Liver (tissue), 9 donors: ENCODE data around the gene WWOX. TPM values are rescaled to one million over a fixed set of nuclear protein-coding genes. Genes with fewer than 3 reads are reported as not detected.

Experiments
- DNase-seq: peaks from one replicate; pipeline ENCODE4 v3.0.0-alpha.2; 2017; ENCODE audit warnings: low spot score
- H3K27ac ChIP-seq, 2 donors: one replicate each; pipeline ENCODE4 v1.7.0; 2013; ENCODE audit warnings: inconsistent platforms in 2 of 2, low read length in 2 of 2, control low read depth in 1 of 2, low read depth in 1 of 2, mild to moderate bottlenecking in 1 of 2
- H3K27me3 ChIP-seq, 4 donors: one replicate each; pipeline versions ENCODE4 v1.6.1 to v1.7.0; 2013; ENCODE audit warnings: low read length in 3 of 4, inconsistent platforms in 1 of 4, mild to moderate bottlenecking in 1 of 4, moderate library complexity in 1 of 4; ENCODE audit not compliant: control insufficient read depth in 4 of 4, insufficient read depth in 4 of 4
- H3K36me3 ChIP-seq, 4 donors: one replicate each; pipeline versions ENCODE4 v1.6.1 to v1.7.0; 2013; ENCODE audit warnings: low read length in 3 of 4, mild to moderate bottlenecking in 3 of 4, low read depth in 1 of 4, moderate library complexity in 1 of 4; ENCODE audit not compliant: control insufficient read depth in 4 of 4, insufficient read depth in 3 of 4
- H3K4me1 ChIP-seq, 4 donors: one replicate each; pipeline versions ENCODE4 v1.6.1 to v1.7.0; 2013; ENCODE audit warnings: low read length in 3 of 4, mild to moderate bottlenecking in 3 of 4, moderate library complexity in 1 of 4; ENCODE audit not compliant: control insufficient read depth in 4 of 4, insufficient read depth in 4 of 4
- H3K4me3 ChIP-seq, 3 donors: one replicate each; pipeline versions ENCODE4 v1.6.1 to v1.7.0; 2013; ENCODE audit warnings: low read length in 3 of 3, control low read depth in 1 of 3, low read depth in 1 of 3, mild to moderate bottlenecking in 1 of 3
- H3K9ac ChIP-seq, 2 donors: one replicate each; pipeline ENCODE4 v1.7.0; 2013; ENCODE audit warnings: low read length in 2 of 2, mild to moderate bottlenecking in 2 of 2, moderate library complexity in 2 of 2, control low read depth in 1 of 2, low read depth in 1 of 2
- H3K9me3 ChIP-seq, 4 donors: one replicate each; pipeline versions ENCODE4 v1.6.1 to v1.7.0; 2013; ENCODE audit warnings: low read length in 3 of 4; ENCODE audit not compliant: control insufficient read depth in 4 of 4
- EGR1 ChIP-seq, 2 donors: IDR thresholded peaks; 2 replicates each; pipeline ENCODE4 v1.6.1; 2016 to 2018; ENCODE audit warnings: antibody characterized with exemption in 2 of 2, low read depth in 2 of 2
- FOXA1 ChIP-seq: IDR thresholded peaks from 2 replicates; pipeline ENCODE4 v1.6.1; 2016; ENCODE audit warnings: antibody characterized with exemption
- FOXA2 ChIP-seq: IDR thresholded peaks from 2 replicates; pipeline ENCODE4 v1.6.1; 2016; ENCODE audit warnings: antibody characterized with exemption
- GABPA ChIP-seq, 2 donors: IDR thresholded peaks in 1 of 2; conservative IDR thresholded peaks in 1 of 2; 2 replicates each; pipeline ENCODE4 v1.6.1; 2016; ENCODE audit warnings: antibody characterized with exemption in 2 of 2, mild to moderate bottlenecking in 1 of 2, moderate library complexity in 1 of 2
- HNF4A ChIP-seq, 2 donors: conservative IDR thresholded peaks; 2 replicates each; pipeline ENCODE4 v1.6.1; 2016; ENCODE audit warnings: antibody characterized with exemption in 2 of 2, mild to moderate bottlenecking in 2 of 2
- HNF4G ChIP-seq: IDR thresholded peaks from 2 replicates; pipeline ENCODE4 v1.6.1; 2016; ENCODE audit warnings: antibody characterized with exemption
- JUND ChIP-seq, 2 donors: IDR thresholded peaks; 2 replicates each; pipeline ENCODE4 v1.6.1; 2016; ENCODE audit warnings: antibody characterized with exemption in 2 of 2
- RAD21 ChIP-seq, 2 donors: IDR thresholded peaks; 2 replicates each; pipeline ENCODE4 v1.6.1; 2016; ENCODE audit warnings: antibody characterized with exemption in 2 of 2, mild to moderate bottlenecking in 2 of 2
- SP1 ChIP-seq: IDR thresholded peaks from 2 replicates; pipeline ENCODE4 v1.6.1; 2018; ENCODE audit warnings: antibody characterized with exemption, mild to moderate bottlenecking
- YY1 ChIP-seq: IDR thresholded peaks from 2 replicates; pipeline ENCODE4 v1.6.1; 2016; ENCODE audit warnings: antibody characterized with exemption, mild to moderate bottlenecking
- WGBS: extraction: QIAGEN DNeasy Blood & Tissue Kit; methylation state at CpG from one replicate; pipeline ENCODE4 v1.1.7; 2013; 5-methylcytosine and 5-hydroxymethylcytosine counted together
- polyA plus RNA-seq, 2 donors: library from polyadenylated mRNA; stranded (reverse) in 1 of 2; unstranded in 1 of 2; fragments of 200-250 nt in 1 of 2; fragments of >200 nt in 1 of 2; fragmentation: Nextera tagmentation in 1 of 2; extraction: Ambion mirVana in 1 of 2; gene quantifications; one replicate each; pipeline versions ENCODE4 v1.2.1 to v1.2.3, GENCODE V29; 2013 to 2015
- total RNA-seq, 2 donors: library from RNA; depleted of rRNA; stranded (reverse); fragments of >200 nt; gene quantifications; one replicate each; pipeline ENCODE4 v1.2.3, GENCODE V29; 2014
- TF ChIP-seq, protein P1 (sequence below): IDR thresholded peaks from 2 replicates; pipeline ENCODE4 v1.6.1; 2016; ENCODE audit warnings: antibody characterized with exemption
- TF ChIP-seq, protein P2 (sequence below): fragments of 150-350 bp; IDR thresholded peaks from 2 replicates; pipeline ENCODE4 v1.5.1; 2017; ENCODE audit warnings: improper control_type of control experiment, low read depth, low read length; ENCODE audit not compliant: missing input control
- TF ChIP-seq, protein P3 (sequence below): IDR thresholded peaks from 2 replicates; pipeline ENCODE4 v1.6.1; 2016; ENCODE audit warnings: antibody characterized with exemption
- TF ChIP-seq, protein P4 (sequence below): IDR thresholded peaks from 2 replicates; pipeline ENCODE4 v1.6.1; 2016; ENCODE audit warnings: antibody characterized with exemption
- TF ChIP-seq, protein P5 (sequence below): IDR thresholded peaks from 2 replicates; pipeline ENCODE4 v1.6.1; 2016; ENCODE audit warnings: antibody characterized with exemption, mild to moderate bottlenecking
- donor health status: healthy.
- donor health status: healthy.
- donor health status: healthy.
- donor health status: healthy.
- donor health status: healthy.

Gene WWOX
- total and polyA plus RNA-seq, 4 donors = 9.8 to 46.0 (median 15.3) TPM

DNA sequence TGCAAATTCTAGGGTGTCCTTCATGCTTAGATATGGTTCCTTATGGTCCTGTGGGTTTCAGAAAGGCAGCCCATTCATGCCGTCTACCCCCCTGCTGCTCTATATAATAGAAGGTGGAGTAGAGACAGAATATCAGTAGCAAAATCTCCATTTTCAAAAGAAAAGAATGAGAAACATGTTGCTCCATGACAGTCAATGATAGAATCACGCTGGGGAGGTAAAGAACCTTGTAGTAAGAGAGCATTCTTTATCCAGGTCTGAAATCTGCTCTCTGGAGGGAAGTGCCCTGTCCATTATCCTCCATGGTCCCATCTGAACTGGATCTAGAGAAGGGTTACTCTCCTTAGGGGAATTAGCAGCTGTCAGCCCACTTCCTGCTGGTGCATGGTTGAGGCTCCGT lies 272.8 kb downstream of the WWOX start:
- DNase-seq = no peak
- no peaks in the 10 kb centered on the region for H3K36me3 ChIP-seq
- TF ChIP-seq, protein P1, sequence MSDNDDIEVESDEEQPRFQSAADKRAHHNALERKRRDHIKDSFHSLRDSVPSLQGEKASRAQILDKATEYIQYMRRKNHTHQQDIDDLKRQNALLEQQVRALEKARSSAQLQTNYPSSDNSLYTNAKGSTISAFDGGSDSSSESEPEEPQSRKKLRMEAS = no peak
- TF ChIP-seq JUND (IDR thresholded peaks at IDR 0.05) = no peak
- TF ChIP-seq, protein P2, sequence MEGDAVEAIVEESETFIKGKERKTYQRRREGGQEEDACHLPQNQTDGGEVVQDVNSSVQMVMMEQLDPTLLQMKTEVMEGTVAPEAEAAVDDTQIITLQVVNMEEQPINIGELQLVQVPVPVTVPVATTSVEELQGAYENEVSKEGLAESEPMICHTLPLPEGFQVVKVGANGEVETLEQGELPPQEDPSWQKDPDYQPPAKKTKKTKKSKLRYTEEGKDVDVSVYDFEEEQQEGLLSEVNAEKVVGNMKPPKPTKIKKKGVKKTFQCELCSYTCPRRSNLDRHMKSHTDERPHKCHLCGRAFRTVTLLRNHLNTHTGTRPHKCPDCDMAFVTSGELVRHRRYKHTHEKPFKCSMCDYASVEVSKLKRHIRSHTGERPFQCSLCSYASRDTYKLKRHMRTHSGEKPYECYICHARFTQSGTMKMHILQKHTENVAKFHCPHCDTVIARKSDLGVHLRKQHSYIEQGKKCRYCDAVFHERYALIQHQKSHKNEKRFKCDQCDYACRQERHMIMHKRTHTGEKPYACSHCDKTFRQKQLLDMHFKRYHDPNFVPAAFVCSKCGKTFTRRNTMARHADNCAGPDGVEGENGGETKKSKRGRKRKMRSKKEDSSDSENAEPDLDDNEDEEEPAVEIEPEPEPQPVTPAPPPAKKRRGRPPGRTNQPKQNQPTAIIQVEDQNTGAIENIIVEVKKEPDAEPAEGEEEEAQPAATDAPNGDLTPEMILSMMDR = no peak
- TF ChIP-seq HNF4A (conservative IDR thresholded peaks at IDR 0.05) = no peak
- no peak overlapping the region for H3K27ac ChIP-seq
- H3K27me3 ChIP-seq = no peaks in the 10 kb centered on the region
- H3K9ac ChIP-seq = no peak overlapping the region
- H3K9me3 ChIP-seq = no peaks in the 10 kb centered on the region
- WGBS = 96% methylated on average over 3 of the region's 3 CpGs
- no peaks in the 10 kb centered on the region for H3K4me1 ChIP-seq
- H3K4me3 ChIP-seq = no peak overlapping the region

DNA sequence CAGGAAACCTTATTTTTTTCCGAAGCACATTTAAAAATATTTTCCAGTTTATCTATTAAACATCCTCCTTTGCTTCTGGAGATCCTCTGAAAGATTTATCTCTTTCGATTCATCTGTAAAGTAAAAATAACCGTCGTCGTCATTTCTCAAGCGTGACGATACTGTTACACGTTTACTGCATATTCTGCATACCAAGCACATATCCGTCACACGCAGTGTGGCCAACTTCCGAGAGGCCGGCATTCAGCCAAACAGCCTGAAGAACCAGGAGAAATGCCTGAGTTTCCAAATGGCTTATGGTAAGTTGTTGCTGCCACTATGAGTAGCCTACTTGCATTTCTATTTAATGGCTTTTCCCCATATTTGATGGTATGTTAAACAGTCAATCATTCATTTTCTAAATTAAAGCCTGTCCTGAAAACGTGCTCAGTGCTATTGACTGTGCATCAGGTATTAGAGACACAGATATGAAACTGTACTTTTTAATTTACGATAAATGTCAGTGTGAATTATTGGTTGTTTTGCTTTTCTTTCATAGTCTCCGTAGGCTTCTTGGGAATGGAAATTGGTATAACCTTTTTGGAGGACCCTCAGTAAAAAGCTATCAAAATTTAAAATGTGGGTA lies 275.7 kb downstream of the WWOX start:
- Histone ChIP-seq H3K9me3 (no peaks in the 10 kb centered on the region), H3K9ac (no peak overlapping the region), H3K36me3 (peaks cover 0 to 2% (median 0%) of the 10 kb centered on the region in 4 donors), H3K4me3 (no peak overlapping the region), H3K27ac (no peak overlapping the region), H3K27me3 (no peaks in the 10 kb centered on the region), H3K4me1 (no peaks in the 10 kb centered on the region)
- 90% methylated on average over 15 of the region's 15 CpGs for WGBS
- DNase-seq = no peak
- TF ChIP-seq, protein P2 = no peak
- TF ChIP-seq JUND (IDR thresholded peaks at IDR 0.05) = no peak
- TF ChIP-seq, protein P3, sequence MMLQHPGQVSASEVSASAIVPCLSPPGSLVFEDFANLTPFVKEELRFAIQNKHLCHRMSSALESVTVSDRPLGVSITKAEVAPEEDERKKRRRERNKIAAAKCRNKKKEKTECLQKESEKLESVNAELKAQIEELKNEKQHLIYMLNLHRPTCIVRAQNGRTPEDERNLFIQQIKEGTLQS = no peak
- no peak for TF ChIP-seq HNF4G
- TF ChIP-seq, protein P1 = no peak
- no peak for TF ChIP-seq EGR1 (IDR thresholded peaks at IDR 0.05; ENCODE audit: low read depth in 2 of 2)
- TF ChIP-seq FOXA1 = no peak
- no peak for TF ChIP-seq FOXA2
- no peak for TF ChIP-seq SP1
- TF ChIP-seq, protein P4, sequence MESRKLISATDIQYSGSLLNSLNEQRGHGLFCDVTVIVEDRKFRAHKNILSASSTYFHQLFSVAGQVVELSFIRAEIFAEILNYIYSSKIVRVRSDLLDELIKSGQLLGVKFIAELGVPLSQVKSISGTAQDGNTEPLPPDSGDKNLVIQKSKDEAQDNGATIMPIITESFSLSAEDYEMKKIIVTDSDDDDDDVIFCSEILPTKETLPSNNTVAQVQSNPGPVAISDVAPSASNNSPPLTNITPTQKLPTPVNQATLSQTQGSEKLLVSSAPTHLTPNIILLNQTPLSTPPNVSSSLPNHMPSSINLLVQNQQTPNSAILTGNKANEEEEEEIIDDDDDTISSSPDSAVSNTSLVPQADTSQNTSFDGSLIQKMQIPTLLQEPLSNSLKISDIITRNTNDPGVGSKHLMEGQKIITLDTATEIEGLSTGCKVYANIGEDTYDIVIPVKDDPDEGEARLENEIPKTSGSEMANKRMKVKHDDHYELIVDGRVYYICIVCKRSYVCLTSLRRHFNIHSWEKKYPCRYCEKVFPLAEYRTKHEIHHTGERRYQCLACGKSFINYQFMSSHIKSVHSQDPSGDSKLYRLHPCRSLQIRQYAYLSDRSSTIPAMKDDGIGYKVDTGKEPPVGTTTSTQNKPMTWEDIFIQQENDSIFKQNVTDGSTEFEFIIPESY = no peak
- TF ChIP-seq, protein P5, sequence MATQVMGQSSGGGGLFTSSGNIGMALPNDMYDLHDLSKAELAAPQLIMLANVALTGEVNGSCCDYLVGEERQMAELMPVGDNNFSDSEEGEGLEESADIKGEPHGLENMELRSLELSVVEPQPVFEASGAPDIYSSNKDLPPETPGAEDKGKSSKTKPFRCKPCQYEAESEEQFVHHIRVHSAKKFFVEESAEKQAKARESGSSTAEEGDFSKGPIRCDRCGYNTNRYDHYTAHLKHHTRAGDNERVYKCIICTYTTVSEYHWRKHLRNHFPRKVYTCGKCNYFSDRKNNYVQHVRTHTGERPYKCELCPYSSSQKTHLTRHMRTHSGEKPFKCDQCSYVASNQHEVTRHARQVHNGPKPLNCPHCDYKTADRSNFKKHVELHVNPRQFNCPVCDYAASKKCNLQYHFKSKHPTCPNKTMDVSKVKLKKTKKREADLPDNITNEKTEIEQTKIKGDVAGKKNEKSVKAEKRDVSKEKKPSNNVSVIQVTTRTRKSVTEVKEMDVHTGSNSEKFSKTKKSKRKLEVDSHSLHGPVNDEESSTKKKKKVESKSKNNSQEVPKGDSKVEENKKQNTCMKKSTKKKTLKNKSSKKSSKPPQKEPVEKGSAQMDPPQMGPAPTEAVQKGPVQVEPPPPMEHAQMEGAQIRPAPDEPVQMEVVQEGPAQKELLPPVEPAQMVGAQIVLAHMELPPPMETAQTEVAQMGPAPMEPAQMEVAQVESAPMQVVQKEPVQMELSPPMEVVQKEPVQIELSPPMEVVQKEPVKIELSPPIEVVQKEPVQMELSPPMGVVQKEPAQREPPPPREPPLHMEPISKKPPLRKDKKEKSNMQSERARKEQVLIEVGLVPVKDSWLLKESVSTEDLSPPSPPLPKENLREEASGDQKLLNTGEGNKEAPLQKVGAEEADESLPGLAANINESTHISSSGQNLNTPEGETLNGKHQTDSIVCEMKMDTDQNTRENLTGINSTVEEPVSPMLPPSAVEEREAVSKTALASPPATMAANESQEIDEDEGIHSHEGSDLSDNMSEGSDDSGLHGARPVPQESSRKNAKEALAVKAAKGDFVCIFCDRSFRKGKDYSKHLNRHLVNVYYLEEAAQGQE = no peak
- TF ChIP-seq RAD21 (IDR thresholded peaks at IDR 0.05) = no peak
- TF ChIP-seq GABPA (IDR thresholded peaks at IDR 0.05 in 1 of 2, conservative IDR thresholded peaks at IDR 0.05 in 1 of 2) = no peak
- TF ChIP-seq YY1 = no peak
